Endothelial cell of umbilical vein (primary cell): ENCODE measurements around the gene NFATC2IP. TPM values are rescaled to one million over a fixed set of nuclear protein-coding genes. Genes with fewer than 3 reads are reported as not detected.

Experiments used
- BruUV-seq: library from RNA; stranded (reverse); fragments of 400-500 nt; replicated peaks from 2 replicates; lab custom pipeline; 2021; lab: Mats Ljungman, UMichigan
- CTCF ChIA-PET: fragments of 300-600, 350-600 bp; sonication (Branson Sonifier 250); formaldehyde crosslinking; loops from one replicate; lab custom pipeline; 2021; ENCODE audit warnings: antibody characterized with exemption, inconsistent platforms; lab: Charles Lee
- POLR2A ChIA-PET: fragments of 300-600, 350-600 bp; sonication (Branson Sonifier 250); formaldehyde crosslinking; loops from one replicate; lab custom pipeline; 2021; ENCODE audit warnings: antibody characterized with exemption, inconsistent platforms; lab: Charles Lee
- DNase-seq: peaks from one replicate; pipeline ENCODE4 v3.0.0-alpha.2; 2011; ENCODE audit warnings: low read depth, low spot score
- FAIRE-seq: peaks from 2 replicates; lab custom pipeline; 2011; peaks lifted over from hg19 to GRCh38; lab: Jason Lieb, UNC
- H2AFZ ChIP-seq: 2 replicates; pipeline ENCODE4 v1.6.0; 2012; ENCODE audit warnings: low read depth, low read length, control low read depth, inconsistent platforms
- H3K27ac ChIP-seq: 2 replicates; pipeline ENCODE4 v1.5.1; 2011; ENCODE audit warnings: low read depth, mild to moderate bottlenecking, control low read depth, low read length, moderate library complexity; ENCODE audit not compliant: insufficient read depth
- H3K27me3 ChIP-seq, 2 experiments: 2 replicates each; pipeline versions ENCODE4 v1.6.0 to v1.6.1; 2011; ENCODE audit warnings: low read length in 2 of 2, mixed read lengths in 1 of 2; ENCODE audit not compliant: control insufficient read depth in 2 of 2, insufficient read depth in 2 of 2
- H3K36me3 ChIP-seq, 2 experiments: 2 replicates in 1 of 2; 3 replicates in 1 of 2; pipeline ENCODE4 v1.5.1; 2011; ENCODE audit warnings: low read length in 2 of 2, mild to moderate bottlenecking in 1 of 2, moderate library complexity in 1 of 2; ENCODE audit not compliant: control insufficient read depth in 2 of 2, insufficient read depth in 2 of 2; ENCODE audit errors: extremely low read depth in 1 of 2
- H3K4me1 ChIP-seq: 3 replicates; pipeline ENCODE4 v1.5.1; 2011; ENCODE audit warnings: mild to moderate bottlenecking, low read length; ENCODE audit not compliant: control insufficient read depth, insufficient read depth; ENCODE audit errors: extremely low read depth
- H3K4me2 ChIP-seq: 2 replicates; pipeline ENCODE4 v1.6.1; 2011; ENCODE audit warnings: low read length, control low read depth, mixed read lengths; ENCODE audit not compliant: insufficient read depth
- H3K4me3 ChIP-seq, 3 experiments: fragments of 200-600 bp in 1 of 3; sonication (generic), shearing (Covaris generic) in 1 of 3; replicated peaks in 1 of 3; 2 replicates each; pipeline ENCODE4 v1.5.1; 2011 to 2016; ENCODE audit warnings: control low read depth in 3 of 3, low read length in 3 of 3, mild to moderate bottlenecking in 2 of 3, inconsistent platforms in 1 of 3, low read depth in 1 of 3, moderate library complexity in 1 of 3; ENCODE audit not compliant: insufficient read depth in 1 of 3
- H3K79me2 ChIP-seq: 2 replicates; pipeline ENCODE4 v1.6.0; 2012; ENCODE audit warnings: low read length, inconsistent platforms; ENCODE audit not compliant: control insufficient read depth, insufficient read depth
- H3K9ac ChIP-seq: replicated peaks from 2 replicates; pipeline ENCODE3; 2011; ENCODE audit warnings: low read length, control low read depth; ENCODE audit not compliant: insufficient read depth; ENCODE audit errors: extremely low read depth
- H3K9me1 ChIP-seq: replicated peaks from 3 replicates; pipeline ENCODE4 v1.6.0; 2011; ENCODE audit warnings: mild to moderate bottlenecking, low read length; ENCODE audit not compliant: control insufficient read depth, insufficient read depth; ENCODE audit errors: extremely low read depth
- H3K9me3 ChIP-seq: replicated peaks from 2 replicates; pipeline ENCODE4 v1.5.1; 2012; ENCODE audit warnings: low read length, inconsistent platforms; ENCODE audit not compliant: control insufficient read depth, insufficient read depth
- H4K20me1 ChIP-seq: replicated peaks from 2 replicates; pipeline ENCODE3; 2011; ENCODE audit warnings: mild to moderate bottlenecking, low read length; ENCODE audit not compliant: control insufficient read depth, insufficient read depth; ENCODE audit errors: extremely low read depth
- CTCF ChIP-seq, 2 donors: IDR thresholded peaks; 1 replicate in 1 of 2; 2 replicates in 1 of 2; pipeline ENCODE4 v1.5.1; 2011; ENCODE audit warnings: low read length in 2 of 2, mild to moderate bottlenecking in 2 of 2, moderate library complexity in 2 of 2, control low read depth in 1 of 2, inconsistent platforms in 1 of 2, low read depth in 1 of 2; ENCODE audit not compliant: insufficient read depth in 1 of 2; ENCODE audit errors: extremely low read depth in 1 of 2
- EZH2 ChIP-seq: IDR thresholded peaks from 2 replicates; pipeline ENCODE4 v1.6.1; 2012; ENCODE audit warnings: borderline replicate concordance, low read depth, mild to moderate bottlenecking, moderate library complexity, low read length, inconsistent platforms; ENCODE audit not compliant: severe bottlenecking
- FOS ChIP-seq: IDR thresholded peaks from 2 replicates; pipeline ENCODE4 v1.6.1; 2011; ENCODE audit warnings: mild to moderate bottlenecking, low read length, moderate library complexity, borderline replicate concordance; ENCODE audit not compliant: insufficient read depth
- GATA2 ChIP-seq: IDR thresholded peaks from 2 replicates; pipeline ENCODE4 v1.7.0; 2011; ENCODE audit warnings: low read depth, mild to moderate bottlenecking, moderate library complexity, mixed read lengths, low read length; ENCODE audit not compliant: insufficient read length, insufficient read depth
- JUN ChIP-seq: IDR thresholded peaks from 2 replicates; pipeline ENCODE4 v1.6.1; 2011; ENCODE audit warnings: borderline replicate concordance, low read depth; ENCODE audit not compliant: insufficient read length, insufficient read depth
- POLR2AphosphoS5 ChIP-seq: IDR thresholded peaks from 2 replicates; pipeline ENCODE4 v1.6.1; 2012; ENCODE audit warnings: low read depth, mild to moderate bottlenecking, control low read depth, low read length, moderate library complexity; ENCODE audit not compliant: insufficient read depth
- dilution Hi-C: fragments of 300-500 bp; cut with MboI; formaldehyde crosslinking; loops from one replicate; pipeline ENCODE4 v1.15.0; 2019; ENCODE audit warnings: low sequenced_read_pairs; ENCODE audit not compliant: extremely low pct_ligation_motif_present
- intact Hi-C: fragments of 100-400 bp; cut with micrococcal nuclease; formaldehyde crosslinking; loops from one replicate; pipeline ENCODE4 v1.10.0; 2022
- polyA plus RNA-seq, 4 experiments: library from polyadenylated mRNA; depleted of rRNA in 3 of 4; stranded (reverse) in 3 of 4; unstranded in 1 of 4; fragments of >200 nt; gene quantifications; 2 replicates each; pipeline versions ENCODE4 v1.2.1 to v1.2.3, GENCODE V29; 2011 to 2012; ENCODE audit warnings: missing spikeins in 1 of 4
- total RNA-seq: library from RNA; stranded (reverse); gene quantifications from 2 replicates; pipeline ENCODE4 v1.2.3, GENCODE V29; 2021

Gene NFATC2IP
- total and polyA plus RNA-seq, 2 donors (not counting 3 experiments of a cell fraction or from before 2014, with no cell fraction given): 64.1 to 69.6 TPM

GRCh38 chr16:29009838-29010166 is 59.1 kb downstream of the NFATC2IP start:
- no peaks in the 10 kb centered on the region for H3K9me1 ChIP-seq
- no peak overlapping the region for H3K9ac ChIP-seq
- TF ChIP-seq CTCF (IDR thresholded peaks at IDR 0.05; ENCODE audit: extremely low read depth in 1 of 2, insufficient read depth in 1 of 2, low read depth in 1 of 2, low read length in 2 of 2) (no peak), POLR2AphosphoS5 (no peak), FOS (no peak), GATA2 (no peak), JUN (no peak)
- no peaks in the 10 kb centered on the region for H4K20me1 ChIP-seq
- H3K36me3 ChIP-seq: no peaks in the 10 kb centered on the region
- dilution Hi-C loops (no loop called here), intact Hi-C loops (no loop called here)
- no TSS peak for BruUV-seq
- DNase-seq (no peak), FAIRE-seq (no peak)
- no peak overlapping the region for H2AFZ ChIP-seq
- no peak overlapping the region for H3K27ac ChIP-seq
- ChIA-PET POLR2A (no interaction called here), CTCF (interaction anchor here (1.4 kb wide), 2 partner anchors 13 to 17 kb away, joined by 3 read pairs; no protein-coding TSS in a partner anchor)
- no peaks in the 10 kb centered on the region for H3K4me1 ChIP-seq
- H3K9me3 ChIP-seq: no peaks in the 10 kb centered on the region
- H3K27me3 ChIP-seq: no peaks in the 10 kb centered on the region
- no peak overlapping the region for H3K4me2 ChIP-seq
- no peak overlapping the region for H3K4me3 ChIP-seq
- H3K79me2 ChIP-seq: no peaks in the 10 kb centered on the region

GRCh38 chr16:29011112-29011511 is 60.4 kb downstream of the NFATC2IP start:
- H3K36me3 ChIP-seq: no peaks in the 10 kb centered on the region
- H3K4me2 ChIP-seq: no peak overlapping the region
- no peak overlapping the region for H3K4me3 ChIP-seq
- no peaks in the 10 kb centered on the region for H4K20me1 ChIP-seq
- CTCF ChIA-PET: interaction anchor here (1.2 to 1.4 kb wide), 2 partner anchors 9 to 16 kb away, joined by 3 read pairs; no protein-coding TSS in a partner anchor
- TF ChIP-seq EZH2 (no peak), POLR2AphosphoS5 (no peak)
- H3K9me1 ChIP-seq: no peaks in the 10 kb centered on the region
- dilution Hi-C loops: no loop called here
- no peaks in the 10 kb centered on the region for H3K27me3 ChIP-seq
- FAIRE-seq: no peak
- no peak for DNase-seq
- POLR2A ChIA-PET: no interaction called here
- intact Hi-C loops: no loop called here
- no peaks in the 10 kb centered on the region for H3K79me2 ChIP-seq
- H2AFZ ChIP-seq: no peak overlapping the region
- no peaks in the 10 kb centered on the region for H3K9me3 ChIP-seq
- H3K27ac ChIP-seq: no peak overlapping the region
- no TSS peak for BruUV-seq
- H3K9ac ChIP-seq: no peak overlapping the region
- H3K4me1 ChIP-seq: no peaks in the 10 kb centered on the region
